Small intestine (tissue), 7 donors: ENCODE measurements around the gene DNAJC24. TPM values are rescaled to one million over a fixed set of nuclear protein-coding genes. Genes with fewer than 3 reads are reported as not detected.
A peak's percentile ranks its signal among the peaks of the same experiment; 100 is the strongest.

Experiments
- DNase-seq, 2 donors: peaks; one replicate each; pipeline versions ENCODE4 v3.0.0 to v3.0.0-alpha.2; 2013
- FAIRE-seq: peaks from 2 replicates; lab custom pipeline; 2012; peaks lifted over from hg19 to GRCh38; lab: Jason Lieb, UNC
- H3K27ac ChIP-seq, 3 donors: one replicate each; pipeline ENCODE4 v1.5.1; 2013; ENCODE audit warnings: low read length in 2 of 3, mild to moderate bottlenecking in 2 of 3, control low read depth in 1 of 3, inconsistent platforms in 1 of 3, low read depth in 1 of 3, moderate library complexity in 1 of 3
- H3K27me3 ChIP-seq, 3 donors: one replicate each; pipeline ENCODE4 v1.6.1; 2013; ENCODE audit warnings: low read length in 3 of 3, inconsistent platforms in 1 of 3; ENCODE audit not compliant: control insufficient read depth in 3 of 3, insufficient read depth in 3 of 3
- H3K36me3 ChIP-seq, 3 donors: one replicate each; pipeline ENCODE4 v1.6.1; 2013; ENCODE audit warnings: low read length in 3 of 3, inconsistent platforms in 1 of 3, low read depth in 1 of 3, mild to moderate bottlenecking in 1 of 3, moderate library complexity in 1 of 3; ENCODE audit not compliant: control insufficient read depth in 3 of 3, insufficient read depth in 2 of 3
- H3K4me1 ChIP-seq, 3 donors: one replicate each; pipeline ENCODE4 v1.6.1; 2013; ENCODE audit warnings: low read length in 2 of 3, inconsistent platforms in 1 of 3, low read depth in 1 of 3, mild to moderate bottlenecking in 1 of 3, moderate library complexity in 1 of 3; ENCODE audit not compliant: control insufficient read depth in 3 of 3, insufficient read depth in 2 of 3
- H3K4me3 ChIP-seq, 3 donors: one replicate each; pipeline ENCODE4 v1.5.1; 2013; ENCODE audit warnings: low read length in 3 of 3, control low read depth in 1 of 3, inconsistent platforms in 1 of 3, low read depth in 1 of 3, mild to moderate bottlenecking in 1 of 3, moderate library complexity in 1 of 3
- H3K9me3 ChIP-seq, 2 donors: one replicate each; pipeline ENCODE4 v1.6.1; 2013; ENCODE audit warnings: low read depth in 1 of 2, low read length in 1 of 2; ENCODE audit not compliant: control insufficient read depth in 2 of 2, insufficient read depth in 1 of 2
- WGBS, 3 donors: extraction: QIAGEN DNeasy Blood & Tissue Kit; methylation state at CpG; one replicate each; pipeline ENCODE4 v1.1.7; 2013; 5-methylcytosine and 5-hydroxymethylcytosine counted together
- polyA plus RNA-seq, 4 donors: library from polyadenylated mRNA; stranded (reverse) in 3 of 4; unstranded in 1 of 4; fragments of 200-250 nt in 3 of 4; fragments of 120-200 nt in 1 of 4; gene quantifications; one replicate each; pipeline versions ENCODE4 v1.2.1 to v1.2.3, GENCODE V29; 2013
- donor health status: healthy with polysubstance abuse.
- donor health status: control.
- donor health status: control.
- donor health status: Bipolar disorder and iron deficiency.
- donor health status: healthy.

Gene DNAJC24
- polyA plus RNA-seq, 4 donors, result 3.1 to 15.0 (median 4.4) TPM

- no peak for FAIRE-seq
- 82 to 96% (median 94%) methylated on average over 2 of the region's 2 CpGs for WGBS, 3 donors
- peaks cover 0 to 15% (median 0%) of the 10 kb centered on the region in 3 donors for H3K36me3 ChIP-seq
Observed at GRCh38 chr11:31387379-31387778, 17.7 kb downstream of the DNAJC24 start.

GRCh38 chr11:31397239-31397834 lies 27.7 kb downstream of the DNAJC24 start:
- no peaks in the 10 kb centered on the region for H3K27me3 ChIP-seq
- no peak overlapping the region for H3K27ac ChIP-seq
- FAIRE-seq (peak; percentile 71), DNase-seq (peak; percentile 39 to 42)
- 47 to 50% (median 47%) methylated on average over 5 of the region's 5 CpGs for WGBS, 3 donors
- H3K4me3 ChIP-seq, result no peak overlapping the region
- H3K4me1 ChIP-seq, result no peaks in the 10 kb centered on the region
- peaks cover 0 to 10% of the 10 kb centered on the region in 2 donors for H3K9me3 ChIP-seq
- H3K36me3 ChIP-seq, result no peaks in the 10 kb centered on the region

More at GRCh38 chr11:31387379-31387778, 17.7 kb downstream of the DNAJC24 start:
- H3K27me3 ChIP-seq, result no peaks in the 10 kb centered on the region
- no peak overlapping the region for H3K4me3 ChIP-seq
- DNase-seq, result no peak
- H3K4me1 ChIP-seq, result no peaks in the 10 kb centered on the region
- no peak overlapping the region for H3K27ac ChIP-seq
- peaks cover 0 to 14% of the 10 kb centered on the region in 2 donors for H3K9me3 ChIP-seq

GRCh38 chr11:31404614-31405013 lies 35.0 kb downstream of the DNAJC24 start:
- no peak for FAIRE-seq
- H3K9me3 ChIP-seq, result no peaks in the 10 kb centered on the region

GRCh38 chr11:31408201-31408600 lies 38.5 kb downstream of the DNAJC24 start:
- WGBS, 3 donors, result 95 to 100% (median 100%) methylated on average over 2 of the region's 2 CpGs
- H3K9me3 ChIP-seq, result no peaks in the 10 kb centered on the region
- no peaks in the 10 kb centered on the region for H3K27me3 ChIP-seq
- H3K4me1 ChIP-seq, result no peaks in the 10 kb centered on the region
- H3K4me3 ChIP-seq, result no peak overlapping the region
- DNase-seq (no peak), FAIRE-seq (no peak)
- no peak overlapping the region for H3K27ac ChIP-seq
- no peaks in the 10 kb centered on the region for H3K36me3 ChIP-seq

More at GRCh38 chr11:31404614-31405013, 35.0 kb downstream of the DNAJC24 start:
- no peak for DNase-seq
- Histone ChIP-seq H3K27me3 (no peaks in the 10 kb centered on the region), H3K4me1 (no peaks in the 10 kb centered on the region), H3K36me3 (no peaks in the 10 kb centered on the region), H3K27ac (no peak overlapping the region), H3K4me3 (no peak overlapping the region)

DNA sequence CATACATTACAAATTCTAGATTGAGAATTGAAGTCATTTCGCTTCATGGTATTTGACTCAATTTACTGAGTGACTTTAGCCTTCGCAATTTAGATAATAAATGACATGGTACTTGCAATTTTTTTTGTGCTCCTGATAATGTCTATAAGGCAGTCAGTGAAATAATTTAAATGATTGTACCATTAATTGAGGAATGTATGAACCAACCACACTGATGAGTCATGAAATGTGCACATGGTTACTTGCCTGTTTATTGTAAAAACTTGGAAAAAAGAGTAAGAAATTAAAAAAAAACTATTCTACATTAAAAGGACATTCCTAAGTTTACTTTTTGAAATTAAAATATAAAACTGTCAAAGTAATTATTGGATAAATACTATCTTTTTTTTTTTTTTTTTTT lies 43.3 kb downstream of the DNAJC24 start:
- peaks cover 0 to 2% (median 0%) of the 10 kb centered on the region in 3 donors for H3K36me3 ChIP-seq
- H3K4me1 ChIP-seq, result no peaks in the 10 kb centered on the region
- WGBS, 3 donors, result 98 to 99% (median 98%) methylated on average over 2 of the region's 2 CpGs
- DNase-seq (no peak), FAIRE-seq (no peak)
- H3K4me3 ChIP-seq, result no peak overlapping the region
- H3K9me3 ChIP-seq, result no peaks in the 10 kb centered on the region
- H3K27ac ChIP-seq, result no peak overlapping the region
- H3K27me3 ChIP-seq, result no peaks in the 10 kb centered on the region

GRCh38 chr11:31414338-31414737 lies 44.7 kb downstream of the DNAJC24 start:
- Histone ChIP-seq H3K36me3 (peaks cover 0 to 2% (median 0%) of the 10 kb centered on the region in 3 donors), H3K27ac (no peak overlapping the region), H3K27me3 (no peaks in the 10 kb centered on the region), H3K9me3 (no peaks in the 10 kb centered on the region), H3K4me3 (no peak overlapping the region), H3K4me1 (no peaks in the 10 kb centered on the region)
- DNase-seq, result no peak
- no peak for FAIRE-seq
- 90 to 91% (median 91%) methylated on average over 3 of the region's 3 CpGs for WGBS, 3 donors

DNA sequence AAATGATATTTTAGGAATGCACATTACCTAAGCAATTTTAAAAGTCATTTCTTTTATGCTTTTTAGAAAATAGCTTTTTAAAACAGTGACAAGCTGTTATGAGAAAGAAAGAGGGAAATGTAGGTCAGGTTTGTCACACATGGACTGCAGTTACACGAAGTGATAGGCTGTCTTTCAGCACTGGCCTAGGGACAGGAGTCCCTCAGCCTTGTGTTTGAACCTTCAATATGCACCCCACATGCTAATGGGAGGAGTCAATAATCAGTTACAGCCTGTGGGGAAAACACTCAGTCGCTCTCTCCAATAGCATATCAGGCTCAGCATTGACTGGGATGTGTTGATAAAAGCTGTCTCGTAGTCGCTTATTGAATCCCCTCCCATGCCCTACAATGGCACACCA lies 45.8 kb downstream of the DNAJC24 start:
- no peak for FAIRE-seq
- no peak overlapping the region for H3K4me3 ChIP-seq
- no peaks in the 10 kb centered on the region for H3K4me1 ChIP-seq
- peaks cover 0 to 2% (median 0%) of the 10 kb centered on the region in 3 donors for H3K36me3 ChIP-seq
- H3K27me3 ChIP-seq, result no peaks in the 10 kb centered on the region
- no peak for DNase-seq
- H3K9me3 ChIP-seq, result no peaks in the 10 kb centered on the region
- H3K27ac ChIP-seq, result no peak overlapping the region
- WGBS, 3 donors, result 85 to 93% (median 90%) methylated on average over 4 of the region's 4 CpGs

DNA sequence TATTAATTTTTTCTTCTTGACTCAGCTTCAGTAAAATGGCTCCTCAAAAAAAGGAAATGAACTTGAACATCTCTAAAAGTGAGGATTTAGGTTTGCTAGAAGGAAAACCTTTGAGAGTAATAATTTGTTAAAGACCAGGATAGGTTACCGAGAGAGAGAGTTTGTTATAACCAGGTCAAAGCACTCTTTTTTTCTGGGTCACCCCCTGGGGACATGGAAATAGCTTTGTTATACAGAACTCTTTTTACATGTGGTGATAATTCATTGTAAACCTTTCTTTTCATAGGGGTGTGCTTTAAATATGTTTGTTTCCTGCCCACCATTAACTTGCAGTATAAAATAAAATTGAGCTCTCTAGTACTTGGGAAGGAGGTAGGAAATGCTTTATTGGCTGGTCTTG lies 47.7 kb downstream of the DNAJC24 start:
- Histone ChIP-seq H3K27ac (no peak overlapping the region), H3K9me3 (no peaks in the 10 kb centered on the region), H3K36me3 (peaks cover 0 to 2% (median 0%) of the 10 kb centered on the region in 3 donors), H3K4me1 (no peaks in the 10 kb centered on the region), H3K4me3 (no peak overlapping the region), H3K27me3 (no peaks in the 10 kb centered on the region)
- DNase-seq (no peak), FAIRE-seq (no peak)
- 86 to 95% (median 92%) methylated on average over 1 of the region's 1 CpG for WGBS, 3 donors

DNA sequence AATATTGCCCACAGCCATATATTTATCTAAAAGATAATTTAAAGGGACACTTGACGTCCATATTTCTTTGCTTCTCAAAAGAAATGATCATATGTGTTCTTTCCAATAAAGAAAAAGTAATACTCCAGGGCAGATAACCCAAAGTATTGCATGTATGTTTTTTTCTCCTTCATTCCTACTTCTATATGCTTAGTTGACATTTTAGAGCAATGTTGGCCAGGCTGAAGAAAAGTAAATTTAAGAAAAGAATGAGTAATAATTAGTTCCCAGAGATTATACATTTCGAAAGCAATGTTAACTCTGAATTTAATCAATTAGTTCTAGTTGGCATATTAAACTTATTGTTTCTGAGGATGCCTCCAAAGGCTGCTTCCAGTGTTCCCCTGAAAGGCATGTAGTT lies 48.2 kb downstream of the DNAJC24 start:
- WGBS, 3 donors, result 94 to 97% (median 96%) methylated on average over 2 of the region's 2 CpGs
- H3K36me3 ChIP-seq, result peaks cover 0 to 2% (median 0%) of the 10 kb centered on the region in 3 donors

More for the DNA sequence above, 48.2 kb downstream of the DNAJC24 start:
- FAIRE-seq, result no peak
- Histone ChIP-seq H3K27me3 (no peaks in the 10 kb centered on the region), H3K9me3 (no peaks in the 10 kb centered on the region), H3K4me3 (no peak overlapping the region), H3K4me1 (no peaks in the 10 kb centered on the region), H3K27ac (no peak overlapping the region)
- DNase-seq, result no peak
